ENCODE measurements around the gene GNMT.
A peak's percentile ranks its signal among the peaks of the same experiment; 100 is the strongest.

Gene GNMT

GRCh38 chr6:42960243-42961019 lies at the start of gene GNMT:
Gene GNMT, plus strand, starts transcription at chr6:42960754. Its CDS starts 14 bp downstream, at chr6:42960768.
- DNase-seq (ENCODE audit: low spot score) = peak; percentile 62

DNA sequence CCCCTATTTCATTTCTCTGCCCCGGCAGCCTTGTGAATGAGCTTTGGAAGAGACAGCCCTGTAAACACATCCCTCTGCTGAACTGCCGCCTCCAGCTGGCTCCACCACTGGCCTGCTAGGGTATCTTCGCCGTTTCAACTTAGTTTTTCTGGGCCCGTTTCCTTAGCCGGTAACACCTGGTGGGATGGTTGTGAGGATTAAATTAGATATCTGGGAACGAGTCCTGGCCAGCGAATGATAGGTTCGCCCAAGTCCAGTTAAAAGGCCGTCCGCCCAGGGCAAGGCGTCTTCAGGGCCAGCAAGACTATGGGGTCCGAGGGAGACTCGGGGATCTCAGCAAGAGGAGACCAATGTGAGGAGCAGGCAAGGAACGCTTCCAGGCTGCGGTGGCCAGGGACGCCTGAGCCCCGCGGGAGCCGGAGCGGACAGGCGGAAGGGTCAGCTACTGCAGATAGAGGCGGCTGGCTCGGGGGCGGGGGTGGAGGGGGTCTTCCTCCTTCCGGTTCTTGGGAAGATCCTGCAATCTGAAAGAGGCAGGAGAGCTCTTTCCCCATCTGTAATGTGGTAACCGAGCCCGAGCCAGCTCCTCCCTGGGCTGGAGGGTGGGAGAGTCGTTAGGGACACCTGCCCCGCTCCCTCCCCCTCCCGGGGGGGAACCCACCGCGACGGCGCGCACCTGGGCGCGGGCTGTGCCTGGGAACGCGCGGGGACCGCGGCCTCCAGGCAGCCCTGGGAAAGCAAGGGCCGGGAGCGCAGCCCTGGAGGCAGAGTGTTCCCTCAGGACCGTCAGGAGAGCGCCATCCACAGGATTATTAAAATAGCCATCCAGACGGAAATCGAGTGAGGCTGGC lies 49.2 kb upstream of the GNMT start:
- DNase-seq (ENCODE audit: low spot score) = no peak

DNA sequence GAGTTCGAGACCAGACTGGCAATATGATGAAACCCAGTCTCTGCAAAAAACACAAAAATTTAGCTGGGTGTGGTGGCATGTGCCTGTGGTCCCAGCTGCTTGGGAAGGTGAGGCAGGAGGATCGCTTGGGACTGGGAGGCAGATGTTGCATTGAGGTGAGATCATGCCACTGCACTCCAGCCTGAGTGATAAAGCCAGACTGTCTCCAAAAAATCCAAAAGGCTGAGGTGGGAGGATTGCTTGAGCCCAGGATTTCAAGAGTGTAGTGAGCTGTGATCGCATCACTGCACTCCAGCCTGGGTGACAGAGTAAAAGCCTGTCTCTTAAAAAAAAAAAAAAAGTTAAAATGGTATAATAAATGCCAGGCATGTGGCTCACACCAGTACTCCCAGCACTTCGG lies 46.0 kb upstream of the GNMT start:
- DNase-seq (ENCODE audit: low spot score) = peak; percentile 26

DNA sequence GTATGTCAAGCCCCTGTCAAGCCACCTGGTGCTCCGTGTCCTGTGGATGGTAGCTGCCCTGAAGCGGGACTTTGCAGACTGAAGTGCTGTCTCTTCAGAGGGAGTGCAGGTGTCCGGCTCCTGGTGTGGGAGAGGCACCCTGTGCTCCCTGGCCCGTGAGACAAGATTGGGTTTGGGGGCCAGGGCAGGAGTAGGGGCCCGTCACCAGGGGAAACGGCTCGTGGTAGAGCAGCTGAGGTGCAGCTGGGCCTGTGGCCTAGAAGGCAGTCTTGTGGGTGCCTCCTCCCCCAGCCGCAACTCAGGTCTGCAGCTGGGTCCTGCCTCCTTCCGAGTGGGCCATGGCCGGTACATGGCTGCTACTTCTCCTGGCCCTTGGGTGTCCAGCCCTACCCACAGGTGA lies 44.8 kb upstream of the GNMT start, which contains the start of gene PTCRA:
TSS of gene PTCRA (plus strand) at position 322 of the 400 bp plus-strand sequence. CDS start at position 339, 17 bp downstream.
- DNase-seq (ENCODE audit: low spot score) = no peak

- no peak for DNase-seq (ENCODE audit: low spot score)
Observed at GRCh38 chr6:42916288-42916687, 44.3 kb upstream of the GNMT start.

DNA sequence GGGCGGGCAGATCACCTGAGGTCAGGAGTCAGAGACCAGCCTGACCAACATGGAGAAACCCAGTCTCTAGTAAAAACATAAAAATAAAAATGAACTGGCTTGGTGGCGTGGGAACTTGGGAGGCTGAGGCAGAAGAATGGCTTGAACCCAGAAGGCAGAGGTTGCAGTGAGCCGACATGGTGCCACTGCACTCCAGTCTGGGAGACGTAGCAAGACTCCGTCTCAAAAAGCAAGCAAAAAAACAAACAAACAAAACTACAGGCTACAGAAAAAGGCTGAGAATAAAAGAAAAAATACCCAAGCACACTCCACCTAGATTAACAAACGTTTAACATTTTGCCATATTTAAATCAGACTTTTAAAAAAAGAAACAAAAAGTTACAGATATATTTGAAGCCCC lies 38.8 kb upstream of the GNMT start:
- no peak for DNase-seq (ENCODE audit: low spot score)

DNA sequence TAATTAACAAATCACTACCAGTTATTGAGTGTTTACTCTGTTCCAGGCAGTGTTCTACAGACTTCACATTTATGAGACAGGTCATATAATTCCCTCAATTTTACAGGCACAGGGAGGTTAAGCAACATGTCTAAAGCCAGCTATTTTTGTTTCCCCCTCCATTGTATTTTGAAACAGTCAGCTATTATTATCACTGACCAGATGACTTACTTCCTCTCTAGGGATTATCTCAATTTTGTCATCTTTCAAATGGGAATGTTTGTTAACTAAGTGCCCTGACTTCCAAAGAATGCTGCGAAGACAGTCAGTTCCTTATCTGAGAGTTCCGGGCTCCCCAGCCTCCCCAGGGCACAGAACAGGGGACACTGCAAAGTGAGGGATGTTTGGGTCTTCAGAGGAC lies 36.9 kb upstream of the GNMT start:
- DNase-seq (ENCODE audit: low spot score) = no peak

DNA sequence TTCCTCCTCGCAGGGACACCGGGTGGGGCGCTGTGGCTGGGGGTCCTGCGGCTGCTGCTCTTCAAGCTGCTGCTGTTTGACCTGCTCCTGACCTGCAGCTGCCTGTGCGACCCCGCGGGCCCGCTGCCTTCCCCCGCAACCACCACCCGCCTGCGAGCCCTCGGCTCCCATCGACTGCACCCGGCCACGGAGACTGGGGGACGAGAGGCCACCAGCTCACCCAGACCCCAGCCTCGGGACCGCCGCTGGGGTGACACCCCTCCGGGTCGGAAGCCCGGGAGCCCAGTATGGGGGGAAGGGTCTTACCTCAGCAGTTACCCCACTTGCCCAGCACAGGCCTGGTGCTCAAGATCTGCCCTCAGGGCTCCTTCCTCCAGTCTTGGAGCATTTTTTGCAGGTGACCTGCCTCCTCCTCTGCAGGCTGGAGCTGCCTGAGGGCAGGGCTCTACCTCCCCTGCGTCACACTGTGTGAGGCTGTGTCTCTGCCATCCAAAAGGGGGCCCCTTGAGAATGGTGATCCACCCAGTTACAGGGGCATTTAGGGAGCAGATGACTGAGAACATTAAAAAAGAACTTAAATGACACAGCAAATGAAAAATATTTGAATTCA lies 35.2 kb upstream of the GNMT start:
- DNase-seq (ENCODE audit: low spot score) = no peak

DNA sequence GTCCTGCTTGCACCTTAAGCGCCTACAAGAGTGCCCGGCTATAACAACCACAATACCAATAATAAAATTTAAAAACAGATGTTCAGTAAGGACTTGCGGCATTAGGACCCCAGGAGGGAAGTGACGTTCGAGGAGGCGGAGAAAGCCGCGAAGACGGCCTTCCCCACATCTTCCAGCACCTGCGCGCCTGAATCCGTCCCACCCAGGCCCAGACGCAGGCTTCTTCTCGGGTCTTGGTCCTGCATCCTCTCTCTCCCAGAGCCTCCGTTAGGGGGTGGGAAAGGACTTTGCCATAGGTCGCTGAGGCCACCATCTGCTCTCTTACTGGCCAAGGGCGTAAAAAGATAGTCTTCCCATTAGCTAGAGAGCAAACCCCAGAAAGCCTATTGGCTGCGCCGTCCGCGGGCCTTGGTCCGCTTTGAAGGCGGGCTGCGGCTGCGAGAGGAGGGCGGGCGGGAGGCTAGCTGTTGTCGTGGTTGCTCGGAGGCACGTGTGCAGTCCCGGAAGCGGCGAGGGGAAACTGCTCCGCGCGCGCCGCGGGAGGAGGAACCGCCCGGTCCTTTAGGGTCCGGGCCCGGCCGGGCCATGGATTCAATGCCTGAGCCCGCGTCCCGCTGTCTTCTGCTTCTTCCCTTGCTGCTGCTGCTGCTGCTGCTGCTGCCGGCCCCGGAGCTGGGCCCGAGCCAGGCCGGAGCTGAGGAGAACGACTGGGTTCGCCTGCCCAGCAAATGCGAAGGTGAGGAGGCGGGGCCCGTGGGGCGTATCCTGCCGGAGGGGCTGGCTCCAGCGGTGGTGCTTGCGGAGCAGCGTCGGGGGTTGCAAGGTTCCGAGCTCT lies 31.4 kb upstream of the GNMT start, which contains the start of gene CNPY3:
TSS of gene CNPY3 (plus strand) at position 495 of the 835 bp plus-strand sequence. CDS start at position 586, 91 bp downstream.
- DNase-seq (ENCODE audit: low spot score) = peak; percentile 99

GRCh38 chr6:42929821-42930360 lies 30.7 kb upstream of the GNMT start:
- peak; percentile 70 for DNase-seq (ENCODE audit: low spot score)

- no peak for DNase-seq (ENCODE audit: low spot score)
Observed at GRCh38 chr6:42932412-42932811, 28.1 kb upstream of the GNMT start.

DNA sequence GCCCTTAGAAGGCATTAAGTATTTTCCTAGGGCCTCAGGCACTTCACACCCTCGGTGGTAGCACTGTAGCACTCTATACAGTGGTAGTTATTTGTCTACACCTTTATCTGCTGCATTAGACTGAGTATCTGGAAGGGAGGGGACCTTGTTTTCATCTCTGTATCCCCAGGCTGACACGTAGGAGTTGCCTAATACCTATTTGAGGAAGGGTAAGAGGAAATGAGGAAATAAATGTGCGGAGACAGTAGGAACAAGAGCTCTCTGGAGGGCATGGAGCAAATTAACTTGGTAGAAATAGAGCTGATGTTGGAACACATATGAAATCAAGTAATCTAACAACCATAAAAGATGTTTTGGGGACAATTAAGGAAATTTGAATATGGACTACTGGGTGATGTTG lies 27.3 kb upstream of the GNMT start:
- no peak for DNase-seq (ENCODE audit: low spot score)

DNA sequence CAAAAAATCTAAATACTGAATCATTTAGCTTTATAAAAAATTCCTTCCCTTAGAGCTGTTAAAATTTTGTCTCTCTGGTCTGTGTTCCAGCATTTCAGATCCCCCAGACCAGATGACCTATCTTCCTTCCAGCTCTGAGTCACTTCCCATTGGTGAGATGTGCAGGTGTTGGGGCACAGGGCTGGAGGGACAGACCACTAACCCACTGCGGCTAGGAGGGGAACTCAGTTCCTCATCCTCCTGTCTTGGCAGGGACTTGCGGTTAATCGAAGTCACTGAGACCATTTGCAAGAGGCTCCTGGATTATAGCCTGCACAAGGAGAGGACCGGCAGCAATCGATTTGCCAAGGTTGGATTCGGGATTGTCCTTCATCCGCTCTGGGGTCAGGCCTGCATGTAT lies 25.2 kb upstream of the GNMT start:
- DNase-seq (ENCODE audit: low spot score) = no peak

DNA sequence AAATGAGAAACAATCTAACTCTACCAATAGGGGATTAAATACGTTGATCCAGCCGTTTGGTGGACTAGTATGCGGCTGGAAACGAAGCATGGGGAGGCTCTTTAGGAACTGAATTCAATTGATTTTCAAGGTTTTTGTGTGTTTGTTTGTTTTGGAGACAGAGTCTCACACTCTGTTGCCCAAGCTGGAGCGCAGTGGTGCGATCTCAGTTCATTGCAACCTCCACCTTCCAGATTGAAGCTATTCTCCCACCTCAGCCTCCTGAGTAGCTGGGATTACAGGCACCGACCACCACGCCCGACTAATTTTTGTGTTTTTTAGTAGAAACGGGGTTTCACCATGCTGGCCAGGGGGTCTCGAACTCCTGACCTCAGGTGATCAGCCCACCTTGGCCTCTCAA lies 24.2 kb upstream of the GNMT start:
- no peak for DNase-seq (ENCODE audit: low spot score)

GRCh38 chr6:42937548-42938427 lies 22.8 kb upstream of the GNMT start:
- peak; percentile 49 for DNase-seq (ENCODE audit: low spot score)

GRCh38 chr6:42938428-42938796 lies 22.1 kb upstream of the GNMT start:
- no peak for DNase-seq (ENCODE audit: low spot score)

GRCh38 chr6:42938987-42939809 lies 21.4 kb upstream of the GNMT start:
- no peak for DNase-seq (ENCODE audit: low spot score)

DNA sequence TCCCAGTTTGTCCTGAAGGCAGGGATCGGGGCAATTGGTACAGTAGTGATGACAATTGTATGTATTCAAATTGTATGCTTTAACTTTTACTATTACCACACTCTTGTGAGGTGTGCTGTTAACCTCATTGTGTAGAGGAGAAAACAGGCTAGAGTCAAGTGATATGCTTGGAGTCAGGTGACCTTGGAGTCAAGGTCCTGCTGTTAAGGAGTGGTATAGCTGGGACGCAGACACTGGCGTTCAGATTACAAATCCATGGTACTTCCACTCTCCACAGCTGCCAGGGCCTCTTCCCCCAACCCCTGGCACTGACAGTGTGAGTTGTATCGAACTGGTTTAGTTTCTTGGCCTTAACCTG lies 20.8 kb upstream of the GNMT start:
- no peak for DNase-seq (ENCODE audit: low spot score)

- DNase-seq (ENCODE audit: low spot score) = no peak
Observed at GRCh38 chr6:42940493-42941045, 20.0 kb upstream of the GNMT start.

All from kidney tubule cell (primary cell).